Activated T-cell treated with anti-CD3 and anti-CD28 coated beads, Interleukin-2, amount 50 U/mL, for 48 hours (primary cell): ENCODE measurements around the gene PACSIN1.

Experiments
- DNase-seq, 2 experiments: peaks; one replicate each; pipeline ENCODE4 v3.0.0-alpha.2; 2020

PACSIN1 gene

GRCh38 chr6:34529665-34530327, 63.9 kb downstream of the PACSIN1 start:
- DNase-seq = no peak

GRCh38 chr6:34530753-34531365, 65.0 kb downstream of the PACSIN1 start:
- no peak for DNase-seq

GRCh38 chr6:34531580-34532201, 65.8 kb downstream of the PACSIN1 start:
- DNase-seq = peak; percentile 26 to 27

- no peak for DNase-seq
Observed at GRCh38 chr6:34532230-34532629, 66.4 kb downstream of the PACSIN1 start.

- DNase-seq = no peak
Observed at GRCh38 chr6:34534146-34534545, 68.3 kb downstream of the PACSIN1 start.

GRCh38 chr6:34534656-34535055, 68.8 kb downstream of the PACSIN1 start:
- no peak for DNase-seq

- DNase-seq = no peak
Observed at GRCh38 chr6:34535199-34535598, 69.3 kb downstream of the PACSIN1 start.

GRCh38 chr6:34535646-34536045, 69.8 kb downstream of the PACSIN1 start:
- no peak for DNase-seq

- no peak for DNase-seq
Observed at GRCh38 chr6:34536251-34536958, 70.5 kb downstream of the PACSIN1 start.

- DNase-seq = no peak
Observed at GRCh38 chr6:34536959-34537848, 71.3 kb downstream of the PACSIN1 start.

- no peak for DNase-seq
Observed at GRCh38 chr6:34537922-34538550, 72.2 kb downstream of the PACSIN1 start.

GRCh38 chr6:34538581-34538980, 72.7 kb downstream of the PACSIN1 start:
- no peak for DNase-seq

GRCh38 chr6:34539181-34539580, 73.3 kb downstream of the PACSIN1 start:
- DNase-seq = no peak

GRCh38 chr6:34540222-34540621, 74.3 kb downstream of the PACSIN1 start:
- no peak for DNase-seq

GRCh38 chr6:34540841-34541240, 75.0 kb downstream of the PACSIN1 start:
- DNase-seq = no peak

- DNase-seq = no peak
Observed at GRCh38 chr6:34543421-34543820, 77.5 kb downstream of the PACSIN1 start.

- no peak for DNase-seq
Observed at GRCh38 chr6:34544052-34544604, 78.3 kb downstream of the PACSIN1 start.

GRCh38 chr6:34544776-34545471, 79.0 kb downstream of the PACSIN1 start:
- DNase-seq = no peak

GRCh38 chr6:34546551-34547321, 80.9 kb downstream of the PACSIN1 start:
- DNase-seq = no peak
